ENCODE data around the gene TCF7L2.

- TF ChIP-seq CTCF (IDR thresholded peaks at IDR 0.05) (no peak), POLR2A (IDR thresholded peaks at IDR 0.05) (no peak)
Observed at GRCh38 chr10:113149626-113150025, 199.6 kb downstream of the TCF7L2 start.

All from ovary (tissue), 3 donors.